ENCODE measurements around the gene ITFG2.

- no peak for TF ChIP-seq CREB1 (IDR thresholded peaks at IDR 0.05; ENCODE audit: low read depth)
- TF ChIP-seq RAD21 (IDR thresholded peaks at IDR 0.05; ENCODE audit: low read depth) = no peak
- no peak for TF ChIP-seq YY1 (IDR thresholded peaks at IDR 0.05; ENCODE audit: low read depth)
- no peak for TF ChIP-seq REST (IDR thresholded peaks at IDR 0.05; ENCODE audit: low read depth)
- TF ChIP-seq CEBPB (IDR thresholded peaks at IDR 0.05) = no peak
- TF ChIP-seq MAX (IDR thresholded peaks at IDR 0.05) = no peak
- no peak for TF ChIP-seq USF1 (IDR thresholded peaks at IDR 0.05)
- TF ChIP-seq ZBTB7A (IDR thresholded peaks at IDR 0.05; ENCODE audit: low read depth) = no peak
- no peak for TF ChIP-seq TEAD4 (IDR thresholded peaks at IDR 0.05)
- TF ChIP-seq EGR1 (IDR thresholded peaks at IDR 0.05) = no peak
- no peak for TF ChIP-seq TAF1 (IDR thresholded peaks at IDR 0.05; ENCODE audit: low read depth)
- TF ChIP-seq EP300 (IDR thresholded peaks at IDR 0.05; ENCODE audit: borderline replicate concordance) = no peak
Observed at GRCh38 chr12:2842948-2843347, 30.5 kb downstream of the ITFG2 start.
